ENCODE data around the gene CAMK2B.

DNA sequence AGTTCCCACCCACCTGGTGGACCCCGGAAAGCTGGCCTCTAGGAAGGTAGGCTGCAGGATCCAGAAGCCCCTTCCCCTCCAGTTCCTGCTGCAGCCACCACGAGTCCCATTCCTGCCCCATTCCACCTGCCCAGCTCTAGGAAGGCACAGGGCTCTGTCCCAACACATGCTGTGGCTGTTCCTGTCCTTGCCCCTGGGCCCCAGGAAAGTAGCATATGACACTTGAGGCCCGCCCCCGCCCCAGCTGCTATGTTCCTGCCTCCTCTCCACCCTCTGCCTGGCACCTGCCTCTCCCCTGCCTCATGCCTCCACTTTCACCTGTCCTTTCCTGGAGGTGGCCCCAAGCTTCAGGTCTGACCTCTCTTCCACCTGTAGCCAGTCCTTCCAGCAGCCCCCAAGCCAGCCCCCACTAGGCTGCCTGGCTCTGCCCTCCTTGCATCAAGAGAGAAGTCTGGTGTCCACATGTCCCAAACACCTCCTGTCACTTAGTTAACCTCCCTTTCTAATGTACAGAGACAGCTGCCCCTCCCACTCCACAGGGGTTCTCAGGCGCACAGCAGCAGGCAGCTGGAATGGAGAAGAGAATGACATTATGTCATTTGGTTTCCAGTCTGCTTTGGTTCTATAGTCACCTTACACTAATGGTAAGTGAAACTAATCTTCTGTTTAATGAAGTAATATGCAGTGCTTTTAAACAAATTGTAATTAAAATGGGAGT is 101.9 kb downstream of the CAMK2B start:
- TF ChIP-seq POLR2A (IDR thresholded peaks at IDR 0.05), result no peak
- TF ChIP-seq, protein P1, sequence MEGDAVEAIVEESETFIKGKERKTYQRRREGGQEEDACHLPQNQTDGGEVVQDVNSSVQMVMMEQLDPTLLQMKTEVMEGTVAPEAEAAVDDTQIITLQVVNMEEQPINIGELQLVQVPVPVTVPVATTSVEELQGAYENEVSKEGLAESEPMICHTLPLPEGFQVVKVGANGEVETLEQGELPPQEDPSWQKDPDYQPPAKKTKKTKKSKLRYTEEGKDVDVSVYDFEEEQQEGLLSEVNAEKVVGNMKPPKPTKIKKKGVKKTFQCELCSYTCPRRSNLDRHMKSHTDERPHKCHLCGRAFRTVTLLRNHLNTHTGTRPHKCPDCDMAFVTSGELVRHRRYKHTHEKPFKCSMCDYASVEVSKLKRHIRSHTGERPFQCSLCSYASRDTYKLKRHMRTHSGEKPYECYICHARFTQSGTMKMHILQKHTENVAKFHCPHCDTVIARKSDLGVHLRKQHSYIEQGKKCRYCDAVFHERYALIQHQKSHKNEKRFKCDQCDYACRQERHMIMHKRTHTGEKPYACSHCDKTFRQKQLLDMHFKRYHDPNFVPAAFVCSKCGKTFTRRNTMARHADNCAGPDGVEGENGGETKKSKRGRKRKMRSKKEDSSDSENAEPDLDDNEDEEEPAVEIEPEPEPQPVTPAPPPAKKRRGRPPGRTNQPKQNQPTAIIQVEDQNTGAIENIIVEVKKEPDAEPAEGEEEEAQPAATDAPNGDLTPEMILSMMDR (IDR thresholded peaks at IDR 0.05 in 4 of 5, conservative IDR thresholded peaks at IDR 0.05 in 1 of 5), result no peak

All from gastrocnemius medialis (tissue), 4 donors.